Hepatocyte (in vitro differentiated cells): Measurements from ENCODE around the gene PYGO1. TPM values are rescaled to one million over a fixed set of nuclear protein-coding genes. Genes with fewer than 3 reads are reported as not detected.

Experiments
- DNase-seq: peaks from one replicate; pipeline ENCODE4 v3.0.0-alpha.2; 2016; ENCODE audit warnings: low spot score
- H2AFZ ChIP-seq: fragments of 200-600 bp; sonication (generic); 2 replicates; pipeline ENCODE4 v1.6.0; 2016; ENCODE audit warnings: antibody characterized with exemption, mild to moderate bottlenecking
- H3K27ac ChIP-seq: fragments of 200-600 bp; sonication (generic); 2 replicates; pipeline ENCODE4 v1.5.1; 2016; ENCODE audit warnings: mild to moderate bottlenecking
- H3K27me3 ChIP-seq: fragments of 200-600 bp; sonication (generic); 2 replicates; pipeline ENCODE4 v1.6.1; 2016
- H3K36me3 ChIP-seq: fragments of 200-600 bp; sonication (generic); replicated peaks from 2 replicates; pipeline ENCODE4 v1.5.1; 2016; ENCODE audit warnings: low read depth; ENCODE audit not compliant: insufficient read depth
- H3K4me1 ChIP-seq: fragments of 200-600 bp; sonication (generic); 2 replicates; pipeline ENCODE4 v1.5.1; 2016; ENCODE audit warnings: mild to moderate bottlenecking, moderate library complexity; ENCODE audit not compliant: insufficient read depth
- H3K4me2 ChIP-seq: fragments of 200-600 bp; sonication (generic); 2 replicates; pipeline ENCODE4 v1.6.0; 2016
- H3K4me3 ChIP-seq: fragments of 200-600 bp; sonication (generic); 2 replicates; pipeline ENCODE4 v1.5.1; 2016; ENCODE audit warnings: mild to moderate bottlenecking
- H3K79me2 ChIP-seq: fragments of 200-600 bp; sonication (generic); 2 replicates; pipeline ENCODE4 v1.6.0; 2017; ENCODE audit warnings: mild to moderate bottlenecking
- H3K9me2 ChIP-seq: fragments of 200-600 bp; sonication (generic); replicated peaks from 2 replicates; pipeline ENCODE4 v1.6.0; 2017; ENCODE audit warnings: mild to moderate bottlenecking; ENCODE audit not compliant: insufficient read depth
- H3K9me3 ChIP-seq: fragments of 200-600 bp; sonication (generic); 2 replicates; pipeline ENCODE4 v1.5.1; 2016; ENCODE audit warnings: low read depth, mild to moderate bottlenecking
- H4K20me1 ChIP-seq: fragments of 200-600 bp; sonication (generic); 2 replicates; pipeline ENCODE4 v1.6.0; 2016; ENCODE audit warnings: mild to moderate bottlenecking; ENCODE audit not compliant: insufficient read depth, poor library complexity, severe bottlenecking
- EZH2 ChIP-seq: fragments of 200-600 bp; sonication (generic); IDR thresholded peaks from 2 replicates; pipeline ENCODE4 v1.6.1; 2016; ENCODE audit warnings: antibody characterized with exemption, mild to moderate bottlenecking, borderline replicate concordance
- EZH2phosphoT487 ChIP-seq: fragments of 200-600 bp; sonication (generic); IDR thresholded peaks from one replicate; pipeline ENCODE4 v1.6.1; 2018; ENCODE audit warnings: antibody characterized with exemption, mild to moderate bottlenecking, low read depth, moderate library complexity; ENCODE audit not compliant: unreplicated experiment, severe bottlenecking
- WGBS: methylation state at CpG from one replicate; pipeline ENCODE4 v1.1.6; 2016; ENCODE audit warnings: low lambda C conversion rate; ENCODE audit errors: missing lambda C conversion rate; 5-methylcytosine and 5-hydroxymethylcytosine counted together
- polyA plus RNA-seq: library from polyadenylated mRNA; unstranded; fragments of >200 nt; fragmentation: Nextera tagmentation; extraction: Ambion mirVana; gene quantifications from 2 replicates; pipeline ENCODE4 v1.2.1, GENCODE V29; 2016
- total RNA-seq: library from RNA; depleted of rRNA; stranded (reverse); fragments of >200 nt; gene quantifications from 2 replicates; pipeline ENCODE4 v1.2.3, GENCODE V29; 2014
- TF ChIP-seq, protein P1 (sequence below): fragments of 200-600 bp; sonication (generic); IDR thresholded peaks from 2 replicates; pipeline ENCODE4 v1.5.1; 2016; ENCODE audit warnings: antibody characterized with exemption, mild to moderate bottlenecking; ENCODE audit not compliant: poor library complexity

Gene PYGO1
- total and polyA plus RNA-seq, 2 experiments from 2014 or later = 2.5 to 12.6 TPM

DNA sequence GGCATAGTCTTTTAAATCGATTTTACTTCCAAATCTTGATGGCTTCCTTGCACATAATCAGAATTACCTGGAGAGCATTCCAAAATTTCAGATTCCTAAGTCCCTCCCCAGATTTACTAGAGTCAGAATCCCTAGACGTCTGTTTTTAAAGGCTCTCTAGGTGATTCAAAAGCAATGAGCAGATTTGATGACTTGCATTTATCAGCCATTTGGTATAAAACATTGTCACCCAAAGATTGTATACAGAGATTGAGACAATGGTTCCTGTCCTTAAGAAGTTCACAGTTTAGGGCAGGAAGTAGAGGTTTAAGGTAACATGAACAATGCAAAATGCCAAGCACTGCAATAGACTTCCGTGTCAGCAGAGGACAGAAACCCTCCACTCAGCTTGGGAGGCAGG lies 2.6 kb upstream of the PYGO1 start:
- H3K9me2 ChIP-seq = no peaks in the 10 kb centered on the region
- 68% methylated on average over 3 of the region's 3 CpGs for WGBS
- peaks cover 15% of the 10 kb centered on the region for H3K79me2 ChIP-seq
- H2AFZ ChIP-seq = no peak overlapping the region
- H3K36me3 ChIP-seq = no peaks in the 10 kb centered on the region
- H3K4me1 ChIP-seq = no peaks in the 10 kb centered on the region
- no peak for TF ChIP-seq EZH2phosphoT487
- TF ChIP-seq EZH2 = no peak
- TF ChIP-seq, protein P1, sequence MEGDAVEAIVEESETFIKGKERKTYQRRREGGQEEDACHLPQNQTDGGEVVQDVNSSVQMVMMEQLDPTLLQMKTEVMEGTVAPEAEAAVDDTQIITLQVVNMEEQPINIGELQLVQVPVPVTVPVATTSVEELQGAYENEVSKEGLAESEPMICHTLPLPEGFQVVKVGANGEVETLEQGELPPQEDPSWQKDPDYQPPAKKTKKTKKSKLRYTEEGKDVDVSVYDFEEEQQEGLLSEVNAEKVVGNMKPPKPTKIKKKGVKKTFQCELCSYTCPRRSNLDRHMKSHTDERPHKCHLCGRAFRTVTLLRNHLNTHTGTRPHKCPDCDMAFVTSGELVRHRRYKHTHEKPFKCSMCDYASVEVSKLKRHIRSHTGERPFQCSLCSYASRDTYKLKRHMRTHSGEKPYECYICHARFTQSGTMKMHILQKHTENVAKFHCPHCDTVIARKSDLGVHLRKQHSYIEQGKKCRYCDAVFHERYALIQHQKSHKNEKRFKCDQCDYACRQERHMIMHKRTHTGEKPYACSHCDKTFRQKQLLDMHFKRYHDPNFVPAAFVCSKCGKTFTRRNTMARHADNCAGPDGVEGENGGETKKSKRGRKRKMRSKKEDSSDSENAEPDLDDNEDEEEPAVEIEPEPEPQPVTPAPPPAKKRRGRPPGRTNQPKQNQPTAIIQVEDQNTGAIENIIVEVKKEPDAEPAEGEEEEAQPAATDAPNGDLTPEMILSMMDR = no peak
- DNase-seq = no peak
- H3K27me3 ChIP-seq = peaks cover 4% of the 10 kb centered on the region
- H4K20me1 ChIP-seq = no peaks in the 10 kb centered on the region
- no peak overlapping the region for H3K4me2 ChIP-seq
- no peak overlapping the region for H3K27ac ChIP-seq
- no peaks in the 10 kb centered on the region for H3K9me3 ChIP-seq
- no peak overlapping the region for H3K4me3 ChIP-seq

DNA sequence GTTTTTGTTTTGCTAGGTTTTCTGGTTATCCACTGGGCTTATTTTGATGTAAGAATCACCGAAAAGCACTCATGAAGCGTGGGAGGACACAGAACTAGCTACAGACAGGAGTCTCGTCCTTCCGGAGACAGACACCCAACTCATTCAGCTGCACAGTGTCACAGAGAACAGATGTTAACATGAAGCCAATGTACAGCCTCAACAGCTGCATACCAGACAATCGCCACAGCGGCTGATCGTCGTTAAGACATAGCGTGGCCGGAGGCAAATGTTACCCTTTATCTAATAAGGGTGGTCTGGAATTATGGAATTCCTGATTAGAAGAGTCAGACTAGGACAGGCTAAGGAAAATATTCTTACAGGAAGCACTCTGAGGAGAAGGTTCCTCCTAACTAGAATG lies 1.1 kb upstream of the PYGO1 start:
- H3K4me1 ChIP-seq = no peaks in the 10 kb centered on the region
- WGBS = 60% methylated on average over 10 of the region's 10 CpGs
- H3K27me3 ChIP-seq = peaks cover 4% of the 10 kb centered on the region
- H4K20me1 ChIP-seq = peaks cover 3% of the 10 kb centered on the region
- TF ChIP-seq EZH2phosphoT487 (no peak), EZH2 (no peak)
- TF ChIP-seq, protein P1 = no peak
- H3K9me3 ChIP-seq = no peaks in the 10 kb centered on the region
- peak overlapping the region; percentile 91 for H3K27ac ChIP-seq
- H2AFZ ChIP-seq = peak overlapping the region; percentile 100
- H3K36me3 ChIP-seq = no peaks in the 10 kb centered on the region
- peak; percentile 8 for DNase-seq
- H3K4me3 ChIP-seq = peak overlapping the region; percentile 74
- no peaks in the 10 kb centered on the region for H3K9me2 ChIP-seq
- H3K79me2 ChIP-seq = peaks cover 24% of the 10 kb centered on the region
- H3K4me2 ChIP-seq = peak overlapping the region; percentile 88

DNA sequence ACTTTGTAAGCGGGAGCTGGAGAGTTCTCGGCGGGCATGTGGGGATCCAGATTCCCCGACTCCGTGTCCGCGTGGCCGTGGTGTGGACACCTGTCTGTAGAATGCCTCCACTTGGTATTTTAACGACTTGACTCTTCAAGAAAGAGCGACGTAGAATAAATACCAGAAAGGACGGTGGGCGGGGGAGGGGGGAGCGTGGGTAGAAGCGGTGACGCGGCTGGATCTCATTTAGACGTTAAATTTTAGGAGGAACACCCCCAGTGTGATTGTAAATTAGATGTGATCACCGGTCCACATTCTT lies 620 bp upstream of the PYGO1 start:
- peak overlapping the region; percentile 100 for H2AFZ ChIP-seq
- H4K20me1 ChIP-seq = peaks cover 3% of the 10 kb centered on the region
- peak overlapping the region; percentile 74 for H3K4me3 ChIP-seq
- 5% methylated on average over 19 of the region's 19 CpGs for whole genome bisulfite sequencing
- no peak for TF ChIP-seq EZH2phosphoT487
- TF ChIP-seq, protein P1 = no peak
- no peak for TF ChIP-seq EZH2
- no peaks in the 10 kb centered on the region for H3K36me3 ChIP-seq
- H3K79me2 ChIP-seq = peaks cover 26% of the 10 kb centered on the region
- no peak for DNase-seq
- peaks cover 4% of the 10 kb centered on the region for H3K27me3 ChIP-seq
- H3K27ac ChIP-seq = peak overlapping the region; percentile 91
- peak overlapping the region; percentile 88 for H3K4me2 ChIP-seq
- H3K9me2 ChIP-seq = no peaks in the 10 kb centered on the region
- H3K4me1 ChIP-seq = no peaks in the 10 kb centered on the region
- no peaks in the 10 kb centered on the region for H3K9me3 ChIP-seq

DNA sequence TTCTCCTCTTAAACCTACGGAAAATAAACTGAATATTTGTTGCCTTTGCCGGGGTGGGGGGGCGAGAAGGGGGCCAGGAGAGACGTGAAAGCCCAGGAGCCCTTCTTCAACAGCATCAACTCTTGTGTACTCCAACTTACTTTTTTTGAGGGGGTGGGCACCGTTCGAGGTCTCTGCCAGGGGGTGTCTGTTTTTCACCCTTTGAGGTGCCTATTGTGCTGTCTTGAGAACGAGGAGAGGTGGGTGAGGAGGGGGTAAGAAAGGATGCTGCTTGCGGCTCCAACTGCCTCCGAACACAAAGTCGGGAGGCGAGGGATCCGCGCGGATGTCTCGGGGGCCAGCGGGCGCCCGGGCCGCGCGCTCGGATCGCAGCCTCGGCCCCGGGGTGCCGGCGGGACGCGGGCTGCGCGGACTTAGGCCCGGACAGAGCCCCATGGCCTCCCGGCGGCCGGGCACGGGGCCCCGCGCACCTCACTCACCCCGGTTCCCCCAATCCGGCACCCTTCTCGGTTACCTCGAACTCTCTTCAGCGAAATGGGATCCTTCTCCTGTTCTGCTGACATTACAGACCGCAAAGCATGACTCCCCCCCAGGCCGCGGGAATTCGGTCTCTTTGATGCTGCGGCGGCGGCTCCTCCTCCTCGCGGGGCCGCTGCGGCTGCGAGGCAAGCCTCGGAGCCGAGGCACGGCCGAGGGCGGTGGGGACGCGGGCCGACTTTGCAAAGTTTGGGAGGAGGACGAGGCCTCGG lies 650 bp downstream of the PYGO1 start:
- WGBS = 4% methylated on average over 61 of the region's 65 CpGs
- H4K20me1 ChIP-seq = peaks cover 3% of the 10 kb centered on the region
- H3K4me3 ChIP-seq = peak overlapping the region; percentile 75
- H3K4me2 ChIP-seq = peak overlapping the region; percentile 87
- H3K79me2 ChIP-seq = peaks cover 34% of the 10 kb centered on the region
- peak overlapping the region; percentile 90 for H2AFZ ChIP-seq
- H3K27me3 ChIP-seq = peaks cover 4% of the 10 kb centered on the region
- H3K9me3 ChIP-seq = no peaks in the 10 kb centered on the region
- no peaks in the 10 kb centered on the region for H3K36me3 ChIP-seq
- H3K9me2 ChIP-seq = no peaks in the 10 kb centered on the region
- H3K27ac ChIP-seq = peak overlapping the region; percentile 91
- no peaks in the 10 kb centered on the region for H3K4me1 ChIP-seq
- DNase-seq = peak; percentile 63
- TF ChIP-seq EZH2phosphoT487 (no peak), EZH2 (no peak)
- TF ChIP-seq, protein P1 = no peak
